Heart left ventricle (tissue), 16 donors: ENCODE data around the gene OXSR1. TPM values are rescaled to one million over a fixed set of nuclear protein-coding genes. Genes with fewer than 3 reads are reported as not detected.

Source experiments
- ATAC-seq, 4 donors: fragments of 200-7000 bp; cut with Tn5 transposase; one replicate each; pipeline ENCODE4 v1.9.1; 2020 to 2022; ENCODE audit warnings: moderate library complexity in 4 of 4, mild to moderate bottlenecking in 3 of 4, moderate number of reproducible peaks in 1 of 4
- DNase-seq, 5 donors: peaks; one replicate each; pipeline ENCODE4 v3.0.0-alpha.2; 2020
- H3K27ac ChIP-seq, 12 donors: fragments of 200-600 bp; sonication (generic) in 4 of 12; one replicate each; pipeline versions ENCODE4 v1.5.0 to v1.8.0; 2016 to 2022; ENCODE audit warnings: mild to moderate bottlenecking in 2 of 12
- H3K27me3 ChIP-seq, 9 donors: fragments of 200-600 bp; sonication (generic) in 2 of 9; one replicate each; pipeline versions ENCODE4 v1.5.1 to v1.8.0; 2016 to 2022; ENCODE audit warnings: mild to moderate bottlenecking in 3 of 9
- H3K36me3 ChIP-seq, 9 donors: fragments of 200-600 bp; sonication (generic) in 2 of 9; one replicate each; pipeline versions ENCODE4 v1.5.0 to v1.8.0; 2018 to 2022; ENCODE audit warnings: mild to moderate bottlenecking in 2 of 9
- H3K4me1 ChIP-seq, 12 donors: fragments of 200-600 bp; sonication (generic) in 4 of 12; one replicate each; pipeline versions ENCODE4 v1.5.0 to v1.8.0; 2016 to 2022; ENCODE audit warnings: mild to moderate bottlenecking in 3 of 12
- H3K4me3 ChIP-seq, 12 donors: fragments of 200-600 bp; sonication (generic) in 4 of 12; one replicate each; pipeline versions ENCODE4 v1.5.0 to v1.8.0; 2017 to 2022; ENCODE audit warnings: mild to moderate bottlenecking in 9 of 12, moderate library complexity in 4 of 12
- H3K9me3 ChIP-seq, 12 donors: fragments of 200-600 bp; sonication (generic) in 4 of 12; one replicate each; pipeline versions ENCODE4 v1.5.0 to v1.8.0; 2016 to 2022; ENCODE audit warnings: mild to moderate bottlenecking in 1 of 12
- CTCF ChIP-seq, 12 donors: fragments of 200-600 bp; sonication (generic) in 4 of 12; IDR thresholded peaks; one replicate each; pipeline versions ENCODE4 v1.5.0 to v1.8.0; 2018 to 2022; ENCODE audit warnings: antibody characterized with exemption in 12 of 12, mild to moderate bottlenecking in 5 of 12
- POLR2A ChIP-seq, 2 donors: fragments of 450-650 bp; IDR thresholded peaks; one replicate each; pipeline ENCODE4 v1.6.1; 2017; ENCODE audit warnings: antibody characterized with exemption in 2 of 2, mild to moderate bottlenecking in 2 of 2, moderate library complexity in 2 of 2
- WGBS, 4 donors: extraction: QIAGEN DNeasy Blood & Tissue Kit in 2 of 4; methylation state at CpG; one replicate each; pipeline versions ENCODE4 v1.1.5 to v1.1.7; 2013 to 2018; 5-methylcytosine and 5-hydroxymethylcytosine counted together
- intact Hi-C, 10 donors: fragments of 100-400 bp; cut with DNase I; formaldehyde crosslinking; loops; one replicate each; pipeline versions ENCODE4 v1.11.1 to v1.14.2; 2022
- polyA plus RNA-seq, 2 donors: library from polyadenylated mRNA; stranded (reverse); fragments of 200-250 nt; gene quantifications; one replicate each; pipeline ENCODE4 v1.2.3, GENCODE V29; 2013
- total RNA-seq, 9 donors: library from RNA; depleted of rRNA in 2 of 9; stranded (reverse); fragments of >200 nt in 2 of 9; fragmentation: NEBNext Ultra II Directional in 3 of 9; extraction: Animal tissue kit (Norgen Biotek cat#: 25700) in 3 of 9; gene quantifications; one replicate each; pipeline versions ENCODE4 v1.1.0 to v1.2.4, GENCODE V29; 2016 to 2023
- donor health status: ischemic (EF 13 %, LVEDD 7.1; RV severe dilation, severe dysfunction).
- donor health status: healthy with polysubstance abuse.
- donor health status: DM: no; HTN: yes; CAD: no.
- donor health status: DM: no; HTN: no; CAD: no.
- donor health status: ischemic (EF 25% LVEDD 6.9; RV normal size, moderate dysfunction).
- donor health status: ischemic (EF 25% LVEDD 5.7; RV mildly dilated, moderate dysfunction).
- donor health status: healthy.
- donor health status: DM: yes; HTN: yes; CAD: no.
- donor health status: ischemic (EF 35%, LVEDD 5.7; RV mildly dilated, moderate dysfunction).
- donor health status: nonischemic (EF 11% LVEDD 7.7; RV severe dilation, severe dysfunction).
- donor health status: DM: yes; HTN: yes; CAD: no.
- donor health status: PGD.
- donor health status: ischemic (EF 29% LVEDD 5.4; RV normal size, mild dysfunction).
- donor health status: nonischemic (EF 23%, LVEDD 6.1; RV moderate dilation, normal function).

OXSR1 gene
- total and polyA plus RNA-seq, 11 donors: 10.4 to 38.3 (median 31.7) TPM

- DNase-seq (no peak), ATAC-seq (no peak)
- Histone ChIP-seq H3K9me3 (no peaks in the 10 kb centered on the region), H3K36me3 (peaks cover 0 to 5% (median 0%) of the 10 kb centered on the region in 9 donors), H3K4me1 (peaks cover 0 to 14% (median 0%) of the 10 kb centered on the region in 12 donors), H3K27ac (no peak overlapping the region), H3K4me3 (no peak overlapping the region), H3K27me3 (no peaks in the 10 kb centered on the region)
- TF ChIP-seq CTCF (IDR thresholded peaks at IDR 0.05) (no peak), POLR2A (IDR thresholded peaks at IDR 0.05) (no peak)
- intact Hi-C loops: no loop called here
- WGBS, 4 donors: 92 to 98% (median 95%) methylated on average over 2 of the region's 2 CpGs
Observed at GRCh38 chr3:38260474-38260873, 95.1 kb downstream of the OXSR1 start.

GRCh38 chr3:38264353-38264771 is 99.0 kb downstream of the OXSR1 start:
- intact Hi-C loops: no loop called here
- WGBS, 4 donors: 0% methylated on average over 1 of the region's 1 CpG; no CpG with 5 or more reads in 1 of the 4 donors
- peaks cover 0 to 20% (median 0%) of the 10 kb centered on the region in 12 donors for H3K4me1 ChIP-seq
- H3K27me3 ChIP-seq: no peaks in the 10 kb centered on the region
- DNase-seq (peak in 1 of 5 donors; percentile 65), ATAC-seq (peak; percentile 76 to 93 (median 80))
- H3K27ac ChIP-seq: peak overlapping the region in 2 of 12 donors; percentile 19 to 33
- H3K36me3 ChIP-seq: peaks cover 0 to 3% (median 0%) of the 10 kb centered on the region in 9 donors
- no peak overlapping the region for H3K4me3 ChIP-seq
- no peaks in the 10 kb centered on the region for H3K9me3 ChIP-seq
- no peak for TF ChIP-seq POLR2A (IDR thresholded peaks at IDR 0.05)
- TF ChIP-seq CTCF (IDR thresholded peaks at IDR 0.05): no peak

DNA sequence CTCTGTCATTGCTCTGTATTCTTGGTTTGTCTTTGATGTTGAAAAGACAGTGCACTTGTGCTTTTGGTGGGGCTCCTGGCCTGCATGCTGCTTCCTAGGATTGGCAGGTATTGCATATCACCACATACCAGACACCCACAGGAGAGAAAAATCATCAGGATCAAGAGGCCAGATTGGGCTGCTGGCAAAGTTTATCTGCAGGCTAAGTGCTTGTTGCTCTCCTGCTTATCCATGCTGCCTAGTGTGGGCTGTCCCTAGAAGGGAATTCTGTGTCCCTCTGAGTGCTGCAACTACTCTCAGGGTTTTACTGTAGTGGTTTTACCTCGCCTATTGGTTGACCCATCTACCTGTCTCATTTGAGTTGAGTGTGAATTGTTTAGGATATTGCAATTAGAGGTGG is 99.4 kb downstream of the OXSR1 start:
- no peak overlapping the region for H3K4me3 ChIP-seq
- 40 to 60% (median 52%) methylated on average over 1 of the region's 1 CpG for WGBS, 4 donors
- ATAC-seq (peak in 3 of 4 donors; percentile 24 to 57 (median 53)), DNase-seq (no peak)
- no peaks in the 10 kb centered on the region for H3K27me3 ChIP-seq
- TF ChIP-seq POLR2A (IDR thresholded peaks at IDR 0.05) (no peak), CTCF (IDR thresholded peaks at IDR 0.05) (no peak)
- peaks cover 0 to 20% (median 0%) of the 10 kb centered on the region in 12 donors for H3K4me1 ChIP-seq
- peaks cover 0 to 3% (median 0%) of the 10 kb centered on the region in 9 donors for H3K36me3 ChIP-seq
- intact Hi-C loops: no loop called here
- no peaks in the 10 kb centered on the region for H3K9me3 ChIP-seq
- peak overlapping the region in 2 of 12 donors; percentile 19 to 33 for H3K27ac ChIP-seq

- TF ChIP-seq CTCF (IDR thresholded peaks at IDR 0.05) (no peak), POLR2A (IDR thresholded peaks at IDR 0.05) (no peak)
- Histone ChIP-seq H3K27ac (peak within 1 kb of the TSS in 1 of 12 donors; percentile 33), H3K36me3 (peaks cover 0 to 3% (median 0%) of the 10 kb centered on the region in 9 donors), H3K4me3 (no peak within 1 kb of the TSS), H3K4me1 (peaks cover 0 to 20% (median 0%) of the 10 kb centered on the region in 12 donors), H3K9me3 (no peaks in the 10 kb centered on the region), H3K27me3 (no peaks in the 10 kb centered on the region)
- intact Hi-C loops: no loop called here
- DNase-seq (no peak), ATAC-seq (peak in 1 of 4 donors; percentile 12)
- WGBS, 4 donors: 96 to 97% (median 97%) methylated on average over 9 of the region's 9 CpGs
Observed at GRCh38 chr3:38265604-38266307, 100.4 kb downstream of the OXSR1 start, which contains the start of gene SLC22A13. SLC22A13 (plus strand) TSS chr3:38265812; CDS start chr3:38265861, 49 bp downstream.
